Smooth muscle cell (in vitro differentiated cells): ENCODE data around the gene LLGL2. TPM values are rescaled to one million over a fixed set of nuclear protein-coding genes. Genes with fewer than 3 reads are reported as not detected.

Experiments used
- DNase-seq: peaks from one replicate; lab custom pipeline; 2025; ENCODE audit not compliant: unreplicated experiment; lab: John Stamatoyannopoulos, UW
- H2AFZ ChIP-seq: fragments of 200-600 bp; sonication (generic); 2 replicates; pipeline ENCODE4 v1.6.0; 2016; ENCODE audit warnings: antibody characterized with exemption, low read depth, mild to moderate bottlenecking
- H3F3A ChIP-seq: fragments of 200-600 bp; sonication (generic); 2 replicates; pipeline ENCODE4 v1.6.0; 2017; ENCODE audit warnings: antibody characterized with exemption, low read depth
- H3K27ac ChIP-seq: fragments of 200-600 bp; sonication (generic); 2 replicates; pipeline ENCODE4 v1.5.1; 2016; ENCODE audit warnings: low read depth, mild to moderate bottlenecking
- H3K27me3 ChIP-seq: fragments of 200-600 bp; sonication (generic); 2 replicates; pipeline ENCODE4 v1.6.1; 2016; ENCODE audit warnings: low read depth, mild to moderate bottlenecking
- H3K36me3 ChIP-seq: fragments of 200-600 bp; sonication (generic); 2 replicates; pipeline ENCODE4 v1.5.1; 2016; ENCODE audit warnings: low read depth
- H3K4me1 ChIP-seq: fragments of 200-600 bp; sonication (generic); 2 replicates; pipeline ENCODE4 v1.5.1; 2016; ENCODE audit warnings: low read depth
- H3K4me2 ChIP-seq: fragments of 200-600 bp; sonication (generic); 2 replicates; pipeline ENCODE4 v1.6.0; 2016; ENCODE audit warnings: mild to moderate bottlenecking
- H3K4me3 ChIP-seq: fragments of 200-600 bp; sonication (generic); 2 replicates; pipeline ENCODE4 v1.5.1; 2016; ENCODE audit warnings: mild to moderate bottlenecking
- H3K79me2 ChIP-seq: fragments of 200-600 bp; sonication (generic); 2 replicates; pipeline ENCODE4 v1.6.0; 2016; ENCODE audit warnings: low read depth, mild to moderate bottlenecking
- H3K9ac ChIP-seq: fragments of 200-600 bp; sonication (generic); 2 replicates; pipeline ENCODE4 v1.6.0; 2016; ENCODE audit warnings: low read depth
- H3K9me3 ChIP-seq: fragments of 200-600 bp; sonication (generic); replicated peaks from 2 replicates; pipeline ENCODE4 v1.5.1; 2016; ENCODE audit warnings: low read depth
- H4K20me1 ChIP-seq: fragments of 200-600 bp; sonication (generic); 2 replicates; pipeline ENCODE4 v1.6.0; 2016; ENCODE audit warnings: low read depth
- WGBS: methylation state at CpG from one replicate; pipeline ENCODE4 v1.1.7; 2016; ENCODE audit warnings: low lambda C conversion rate; 5-methylcytosine and 5-hydroxymethylcytosine counted together
- polyA plus RNA-seq: library from polyadenylated mRNA; unstranded; fragments of >200 nt; fragmentation: Nextera tagmentation; extraction: Ambion mirVana; gene quantifications from 2 replicates; pipeline ENCODE4 v1.2.1, GENCODE V29; 2016
- total RNA-seq: library from RNA; depleted of rRNA; stranded (reverse); fragments of >200 nt; gene quantifications from 2 replicates; pipeline ENCODE4 v1.2.3, GENCODE V29; 2014
- TF ChIP-seq, protein P1 (sequence below): fragments of 200-600 bp; sonication (generic); IDR thresholded peaks from 2 replicates; pipeline ENCODE4 v1.5.1; 2017; ENCODE audit warnings: borderline replicate concordance, mild to moderate bottlenecking, antibody characterized with exemption; ENCODE audit not compliant: insufficient read depth, poor library complexity, severe bottlenecking

LLGL2 gene
- total and polyA plus RNA-seq, 2 experiments from 2014 or later, result 9.9 to 12.7 TPM

DNA sequence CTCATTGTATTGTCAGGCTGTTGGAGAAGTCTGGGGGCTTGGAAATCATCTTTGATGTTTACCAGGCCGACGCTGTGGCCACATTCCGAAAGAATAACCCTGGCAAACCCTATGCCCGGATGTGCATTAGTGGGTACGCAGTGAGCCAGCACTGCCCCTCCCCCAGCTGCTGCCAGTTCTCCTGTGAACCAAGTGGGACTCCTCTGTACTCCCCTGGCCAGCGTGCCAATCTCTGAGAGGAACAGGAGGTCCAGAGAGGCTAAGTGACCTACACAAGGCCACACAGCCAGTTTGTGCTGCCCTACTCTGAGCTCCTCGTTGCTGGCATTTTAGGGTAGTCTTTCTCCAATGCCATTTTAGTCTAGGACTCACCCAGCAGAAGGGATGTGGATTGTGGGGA is 1.9 kb upstream of the LLGL2 start:
- H3K4me2 ChIP-seq, result no peak overlapping the region
- peaks cover 15% of the 10 kb centered on the region for H3F3A ChIP-seq
- H3K9me3 ChIP-seq, result no peaks in the 10 kb centered on the region
- H3K79me2 ChIP-seq, result no peaks in the 10 kb centered on the region
- H3K4me3 ChIP-seq, result no peak overlapping the region
- no peaks in the 10 kb centered on the region for H3K36me3 ChIP-seq
- peaks cover 5% of the 10 kb centered on the region for H3K4me1 ChIP-seq
- DNase-seq, result no peak
- peaks cover 7% of the 10 kb centered on the region for H3K27me3 ChIP-seq
- H3K9ac ChIP-seq, result no peak overlapping the region
- H3K27ac ChIP-seq, result no peak overlapping the region
- no peak overlapping the region for H2AFZ ChIP-seq
- TF ChIP-seq, protein P1, sequence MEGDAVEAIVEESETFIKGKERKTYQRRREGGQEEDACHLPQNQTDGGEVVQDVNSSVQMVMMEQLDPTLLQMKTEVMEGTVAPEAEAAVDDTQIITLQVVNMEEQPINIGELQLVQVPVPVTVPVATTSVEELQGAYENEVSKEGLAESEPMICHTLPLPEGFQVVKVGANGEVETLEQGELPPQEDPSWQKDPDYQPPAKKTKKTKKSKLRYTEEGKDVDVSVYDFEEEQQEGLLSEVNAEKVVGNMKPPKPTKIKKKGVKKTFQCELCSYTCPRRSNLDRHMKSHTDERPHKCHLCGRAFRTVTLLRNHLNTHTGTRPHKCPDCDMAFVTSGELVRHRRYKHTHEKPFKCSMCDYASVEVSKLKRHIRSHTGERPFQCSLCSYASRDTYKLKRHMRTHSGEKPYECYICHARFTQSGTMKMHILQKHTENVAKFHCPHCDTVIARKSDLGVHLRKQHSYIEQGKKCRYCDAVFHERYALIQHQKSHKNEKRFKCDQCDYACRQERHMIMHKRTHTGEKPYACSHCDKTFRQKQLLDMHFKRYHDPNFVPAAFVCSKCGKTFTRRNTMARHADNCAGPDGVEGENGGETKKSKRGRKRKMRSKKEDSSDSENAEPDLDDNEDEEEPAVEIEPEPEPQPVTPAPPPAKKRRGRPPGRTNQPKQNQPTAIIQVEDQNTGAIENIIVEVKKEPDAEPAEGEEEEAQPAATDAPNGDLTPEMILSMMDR, result no peak
- H4K20me1 ChIP-seq, result no peaks in the 10 kb centered on the region
- 95% methylated on average over 7 of the region's 7 CpGs for WGBS

DNA sequence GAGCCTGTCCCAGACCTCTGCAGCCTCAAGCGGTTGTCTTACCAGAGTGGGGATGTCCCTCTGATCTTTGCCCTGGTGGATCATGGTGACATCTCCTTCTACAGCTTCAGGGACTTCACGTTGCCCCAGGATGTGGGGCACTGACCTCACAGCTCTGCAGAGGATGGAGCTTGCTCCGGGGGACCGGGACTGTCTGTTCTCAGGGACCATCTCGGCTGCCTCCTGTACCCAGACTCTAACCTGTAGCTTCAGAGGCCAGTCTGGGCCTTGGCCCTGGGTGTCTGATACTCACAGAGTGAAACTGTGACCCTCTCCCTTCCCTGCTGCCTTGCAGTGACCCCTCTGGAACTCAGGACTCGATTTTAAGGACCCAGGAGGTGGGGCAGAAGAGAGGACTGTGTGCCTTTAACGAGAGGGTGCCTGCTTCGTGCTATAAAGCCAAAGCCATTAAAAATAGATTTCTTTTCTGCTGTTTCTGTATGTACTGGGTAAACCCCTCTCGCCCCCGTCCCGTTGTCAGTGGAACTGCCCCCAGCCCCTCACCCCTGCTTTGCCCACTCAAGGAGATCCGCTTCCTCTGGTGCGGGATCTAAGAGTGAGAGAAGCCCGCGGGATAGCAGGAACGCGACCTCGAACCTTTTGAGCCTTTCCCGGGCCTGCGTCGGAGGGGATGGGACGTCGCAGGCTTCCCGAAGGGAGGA is 1.1 kb upstream of the LLGL2 start:
- Histone ChIP-seq H3K36me3 (no peaks in the 10 kb centered on the region), H3K27ac (no peak overlapping the region), H3F3A (peaks cover 15% of the 10 kb centered on the region), H3K79me2 (no peaks in the 10 kb centered on the region), H3K4me1 (peaks cover 5% of the 10 kb centered on the region), H3K9me3 (no peaks in the 10 kb centered on the region), H3K4me3 (peak overlapping the region; percentile 85), H3K9ac (no peak overlapping the region), H3K27me3 (peaks cover 7% of the 10 kb centered on the region), H2AFZ (no peak overlapping the region), H3K4me2 (peak overlapping the region; percentile 98), H4K20me1 (no peaks in the 10 kb centered on the region)
- no peak for DNase-seq
- TF ChIP-seq, protein P1, result no peak
- 31% methylated on average over 23 of the region's 24 CpGs for WGBS

GRCh38 chr17:75525806-75526554 is 483 bp downstream of the LLGL2 start:
- peaks cover 15% of the 10 kb centered on the region for H3F3A ChIP-seq
- no peak overlapping the region for H3K9ac ChIP-seq
- H3K79me2 ChIP-seq, result no peaks in the 10 kb centered on the region
- peaks cover 7% of the 10 kb centered on the region for H3K27me3 ChIP-seq
- peak overlapping the region; percentile 98 for H3K4me2 ChIP-seq
- H3K27ac ChIP-seq, result no peak overlapping the region
- H3K9me3 ChIP-seq, result no peaks in the 10 kb centered on the region
- 2% methylated on average over 57 of the region's 60 CpGs for WGBS
- peaks cover 5% of the 10 kb centered on the region for H3K4me1 ChIP-seq
- peak overlapping the region; percentile 85 for H3K4me3 ChIP-seq
- TF ChIP-seq, protein P1, result no peak
- no peak for DNase-seq
- no peaks in the 10 kb centered on the region for H4K20me1 ChIP-seq
- peak overlapping the region; percentile 37 for H2AFZ ChIP-seq
- H3K36me3 ChIP-seq, result no peaks in the 10 kb centered on the region
